Measurements from ENCODE around the gene TTL. TPM values are rescaled to one million over a fixed set of nuclear protein-coding genes. Genes with fewer than 3 reads are reported as not detected.

Gene TTL
- total and polyA plus RNA-seq, 10 donors: 8.1 to 29.8 (median 23.8) TPM

DNA sequence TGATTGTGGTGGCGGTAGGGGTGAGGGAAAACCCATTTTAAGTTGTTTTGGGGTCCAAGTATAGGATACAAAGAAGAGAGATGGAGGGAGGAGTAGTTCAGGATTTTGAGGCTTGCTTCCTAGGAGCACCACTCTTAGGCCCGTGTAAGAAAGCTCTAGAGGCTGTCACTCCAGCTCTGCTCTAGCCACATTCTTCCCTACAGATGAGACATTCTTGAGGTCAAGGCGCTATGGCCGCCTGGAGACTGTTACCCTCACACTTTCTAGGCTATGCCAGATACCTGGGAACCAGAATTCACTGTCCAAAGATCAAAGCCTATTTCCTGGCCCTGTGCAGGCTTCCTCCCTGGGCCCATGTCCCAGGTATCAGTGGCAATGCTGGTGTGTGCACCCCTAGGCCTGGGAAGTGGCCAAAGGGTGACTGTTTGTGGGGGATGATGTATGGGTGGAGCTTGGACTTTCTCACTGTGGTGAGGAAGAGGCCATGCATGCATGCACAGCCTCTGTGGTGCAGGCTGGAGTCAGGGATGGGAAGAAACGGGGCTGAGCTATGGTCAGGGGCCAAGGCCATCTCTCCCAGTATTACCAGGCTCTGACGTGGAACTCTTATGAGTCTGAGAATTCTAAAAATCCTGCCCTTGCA is 7.0 kb upstream of the TTL start:
- Histone ChIP-seq H3K27me3 (replicated peaks in 1 of 7) (no peaks in the 10 kb centered on the region), H3K9me3 (no peaks in the 10 kb centered on the region), H3K27ac (no peak overlapping the region), H3K36me3 (no peaks in the 10 kb centered on the region), H3K4me1 (no peaks in the 10 kb centered on the region), H3K4me3 (no peak overlapping the region)
- TF ChIP-seq POLR2A (IDR thresholded peaks at IDR 0.05): no peak
- TF ChIP-seq, protein P1, sequence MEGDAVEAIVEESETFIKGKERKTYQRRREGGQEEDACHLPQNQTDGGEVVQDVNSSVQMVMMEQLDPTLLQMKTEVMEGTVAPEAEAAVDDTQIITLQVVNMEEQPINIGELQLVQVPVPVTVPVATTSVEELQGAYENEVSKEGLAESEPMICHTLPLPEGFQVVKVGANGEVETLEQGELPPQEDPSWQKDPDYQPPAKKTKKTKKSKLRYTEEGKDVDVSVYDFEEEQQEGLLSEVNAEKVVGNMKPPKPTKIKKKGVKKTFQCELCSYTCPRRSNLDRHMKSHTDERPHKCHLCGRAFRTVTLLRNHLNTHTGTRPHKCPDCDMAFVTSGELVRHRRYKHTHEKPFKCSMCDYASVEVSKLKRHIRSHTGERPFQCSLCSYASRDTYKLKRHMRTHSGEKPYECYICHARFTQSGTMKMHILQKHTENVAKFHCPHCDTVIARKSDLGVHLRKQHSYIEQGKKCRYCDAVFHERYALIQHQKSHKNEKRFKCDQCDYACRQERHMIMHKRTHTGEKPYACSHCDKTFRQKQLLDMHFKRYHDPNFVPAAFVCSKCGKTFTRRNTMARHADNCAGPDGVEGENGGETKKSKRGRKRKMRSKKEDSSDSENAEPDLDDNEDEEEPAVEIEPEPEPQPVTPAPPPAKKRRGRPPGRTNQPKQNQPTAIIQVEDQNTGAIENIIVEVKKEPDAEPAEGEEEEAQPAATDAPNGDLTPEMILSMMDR (IDR thresholded peaks at IDR 0.05 in 8 of 11, conservative IDR thresholded peaks at IDR 0.05 in 3 of 11): no peak
- TF ChIP-seq POLR2AphosphoS5 (IDR thresholded peaks at IDR 0.05): no peak
- WGBS, 5 donors: 73 to 87% (median 84%) methylated on average over 6 of the region's 6 CpGs
- DNase-seq: no peak
- intact Hi-C loops (cut with DNase I; ENCODE audit: low total_unique reads): no loop called here

- TF ChIP-seq POLR2A (IDR thresholded peaks at IDR 0.05) (no peak), POLR2AphosphoS5 (IDR thresholded peaks at IDR 0.05) (no peak)
- TF ChIP-seq, protein P1 (IDR thresholded peaks at IDR 0.05 in 8 of 11, conservative IDR thresholded peaks at IDR 0.05 in 3 of 11): no peak
- intact Hi-C loops (cut with DNase I; ENCODE audit: low total_unique reads): no loop called here
- Histone ChIP-seq H3K9me3 (no peaks in the 10 kb centered on the region), H3K27ac (no peak overlapping the region), H3K36me3 (no peaks in the 10 kb centered on the region), H3K27me3 (replicated peaks in 1 of 7) (no peaks in the 10 kb centered on the region), H3K4me3 (no peak overlapping the region), H3K4me1 (peaks cover 0 to 12% (median 9%) of the 10 kb centered on the region in 6 donors)
- 73 to 86% (median 81%) methylated on average over 7 of the region's 7 CpGs for WGBS, 5 donors
- DNase-seq: no peak
Observed at GRCh38 chr2:112476434-112476833, 5.5 kb upstream of the TTL start.

DNA sequence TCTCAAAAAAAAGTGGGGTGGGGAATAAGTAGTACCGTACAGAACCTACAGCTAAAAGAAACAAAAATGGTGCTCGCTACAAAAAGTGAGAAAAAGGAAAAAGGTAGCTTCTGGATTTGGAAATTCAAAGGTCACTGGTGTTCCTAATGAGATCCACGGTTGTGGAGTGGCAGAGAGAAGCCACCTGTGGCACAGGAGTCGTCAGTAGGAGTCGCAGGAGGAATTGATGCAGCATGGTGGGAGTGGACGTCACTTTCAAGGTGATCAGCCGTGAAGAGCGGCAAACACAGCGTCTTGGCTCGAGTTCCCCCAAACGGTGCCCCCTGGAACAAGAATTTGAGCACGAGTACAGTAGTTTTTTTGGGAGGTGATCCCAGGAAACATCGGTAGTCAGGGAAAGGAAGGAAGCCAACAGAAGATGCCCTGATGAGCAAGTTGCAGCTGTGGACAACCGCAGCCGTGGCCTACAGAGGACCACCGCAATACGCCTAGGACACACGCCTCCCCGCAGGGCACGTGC is 1.4 kb upstream of the TTL start:
- peak overlapping the region; percentile 38 to 95 (median 87) for H3K4me3 ChIP-seq
- WGBS, 5 donors: 14 to 18% (median 15%) methylated on average over 20 of the region's 20 CpGs
- intact Hi-C loops (cut with DNase I; ENCODE audit: low total_unique reads): loop anchor here (10.0 kb wide), 1 partner anchor 104 kb away; the partner anchor contains the start of gene CHCHD5

More for the DNA sequence above, 1.4 kb upstream of the TTL start:
- Histone ChIP-seq H3K36me3 (no peaks in the 10 kb centered on the region), H3K4me1 (peaks cover 13 to 43% (median 27%) of the 10 kb centered on the region in 6 donors), H3K27ac (peak overlapping the region; percentile 37 to 96 (median 92)), H3K27me3 (replicated peaks in 1 of 7) (no peaks in the 10 kb centered on the region), H3K9me3 (no peaks in the 10 kb centered on the region)
- TF ChIP-seq, protein P1 (IDR thresholded peaks at IDR 0.05 in 8 of 11, conservative IDR thresholded peaks at IDR 0.05 in 3 of 11): no peak
- TF ChIP-seq POLR2AphosphoS5 (IDR thresholded peaks at IDR 0.05) (no peak), POLR2A (IDR thresholded peaks at IDR 0.05) (no peak)
- DNase-seq: no peak

All from spleen (tissue), 11 donors.